Activated T-helper 1 cell treated with anti-CD3 and anti-CD28 coated beads, Interleukin-2, amount 50 U/mL, for 16 hours (primary cell): ENCODE measurements around the gene HOXA1.
A peak's percentile ranks its signal among the peaks of the same experiment; 100 is the strongest.

Experiments
- DNase-seq, 2 donors: peaks; one replicate each; pipeline ENCODE4 v3.0.0-alpha.2; 2020; ENCODE audit warnings: low read depth in 1 of 2, low spot score in 1 of 2

Gene HOXA1

GRCh38 chr7:27132214-27132613, 36.4 kb upstream of the HOXA1 start:
- no peak for DNase-seq

GRCh38 chr7:27131390-27131819, 35.6 kb upstream of the HOXA1 start:
- DNase-seq, result no peak

- DNase-seq, result peak; percentile 50 to 57
Observed at GRCh38 chr7:27130540-27131389, 35.0 kb upstream of the HOXA1 start, which contains the start of gene HOXA4. TSS of gene HOXA4 (minus strand) at chr7:27130757. CDS start at chr7:27130733, 24 bp downstream.

DNA sequence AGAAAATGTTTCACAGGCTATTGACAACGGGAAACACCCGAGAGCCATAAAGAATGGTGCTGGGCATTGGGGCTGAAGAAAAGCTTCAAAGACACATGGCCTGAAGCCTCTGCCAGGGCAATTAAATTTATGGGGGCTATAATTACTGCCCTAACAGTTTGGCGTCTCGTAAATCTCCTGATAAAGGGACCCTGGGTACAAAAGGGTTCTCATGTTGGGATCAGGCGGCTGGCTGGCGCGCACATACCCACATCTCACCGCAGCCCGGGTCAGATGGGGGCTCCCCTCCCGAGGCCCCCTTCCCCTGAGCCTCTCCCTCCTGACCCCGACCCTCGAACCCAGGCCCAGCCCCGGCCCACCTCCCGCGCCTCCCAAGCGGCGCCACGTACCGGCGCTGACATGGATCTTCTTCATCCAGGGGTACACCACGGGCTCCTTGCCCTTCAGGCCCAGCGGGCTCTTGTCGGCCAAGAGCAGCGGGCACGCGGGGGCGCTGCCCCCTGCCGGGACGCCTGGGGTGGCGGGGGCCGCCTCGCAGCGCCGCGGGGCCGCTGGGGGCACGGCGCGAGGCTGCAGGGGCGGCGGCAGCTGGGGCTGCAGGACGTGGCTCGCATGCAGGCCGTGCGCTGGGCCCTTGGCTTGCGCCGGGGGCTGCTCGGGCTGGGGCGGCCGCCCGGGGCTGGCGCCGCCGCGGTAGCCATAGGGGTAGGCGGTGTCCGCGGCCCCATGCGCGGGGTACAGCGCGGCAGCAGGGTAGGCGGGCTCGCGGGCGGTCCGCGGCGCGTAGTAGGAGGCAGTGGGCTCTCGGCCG, 34.1 kb upstream of the HOXA1 start:
- DNase-seq, result no peak

DNA sequence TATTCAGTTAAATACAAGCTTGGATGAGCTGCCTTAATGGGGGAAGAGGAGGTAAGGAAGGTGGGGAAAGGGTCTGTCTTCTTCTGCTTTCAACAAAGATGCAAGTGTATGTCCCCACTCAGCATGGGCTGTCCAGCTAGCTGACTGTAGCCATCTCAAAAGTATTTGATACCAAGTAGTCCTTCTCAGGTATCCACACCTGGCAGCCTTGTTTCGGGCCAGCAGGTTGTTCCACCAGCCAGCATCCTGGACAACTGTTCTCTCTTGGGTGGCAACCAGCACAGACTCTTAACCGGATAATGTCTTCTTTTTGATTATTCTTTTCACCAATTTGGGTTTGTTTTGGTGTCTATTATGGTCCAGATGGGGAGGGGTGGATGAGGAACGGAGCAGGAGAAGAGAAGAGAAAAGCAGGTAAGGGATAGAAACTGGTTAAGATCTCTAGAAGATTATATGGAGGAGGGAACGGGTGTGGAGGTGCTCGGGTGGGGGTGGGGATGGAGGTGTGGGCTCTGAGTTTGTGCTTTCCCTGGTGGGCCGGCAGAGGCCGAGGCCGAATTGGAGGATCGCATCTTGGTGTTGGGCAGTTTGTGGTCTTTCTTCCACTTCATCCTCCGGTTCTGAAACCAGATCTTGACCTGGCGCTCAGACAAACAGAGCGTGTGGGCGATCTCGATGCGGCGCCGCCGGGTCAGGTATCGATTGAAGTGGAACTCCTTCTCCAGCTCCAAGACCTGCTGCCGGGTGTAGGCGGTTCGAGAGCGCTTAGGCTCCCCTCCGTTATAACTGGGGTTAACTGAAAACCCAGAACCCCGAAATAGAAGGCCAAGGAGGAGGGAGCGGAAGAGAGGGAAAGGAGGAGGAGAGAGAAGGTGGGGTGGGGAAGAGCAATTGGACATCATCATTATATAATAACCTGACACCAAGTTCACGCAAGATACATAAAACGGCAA, 33.3 kb upstream of the HOXA1 start:
- no peak for DNase-seq

- DNase-seq, result no peak
Observed at GRCh38 chr7:27128034-27128433, 32.2 kb upstream of the HOXA1 start.

GRCh38 chr7:27126596-27127327, 31.0 kb upstream of the HOXA1 start:
- DNase-seq, result no peak

- no peak for DNase-seq
Observed at GRCh38 chr7:27125986-27126394, 30.2 kb upstream of the HOXA1 start.

DNA sequence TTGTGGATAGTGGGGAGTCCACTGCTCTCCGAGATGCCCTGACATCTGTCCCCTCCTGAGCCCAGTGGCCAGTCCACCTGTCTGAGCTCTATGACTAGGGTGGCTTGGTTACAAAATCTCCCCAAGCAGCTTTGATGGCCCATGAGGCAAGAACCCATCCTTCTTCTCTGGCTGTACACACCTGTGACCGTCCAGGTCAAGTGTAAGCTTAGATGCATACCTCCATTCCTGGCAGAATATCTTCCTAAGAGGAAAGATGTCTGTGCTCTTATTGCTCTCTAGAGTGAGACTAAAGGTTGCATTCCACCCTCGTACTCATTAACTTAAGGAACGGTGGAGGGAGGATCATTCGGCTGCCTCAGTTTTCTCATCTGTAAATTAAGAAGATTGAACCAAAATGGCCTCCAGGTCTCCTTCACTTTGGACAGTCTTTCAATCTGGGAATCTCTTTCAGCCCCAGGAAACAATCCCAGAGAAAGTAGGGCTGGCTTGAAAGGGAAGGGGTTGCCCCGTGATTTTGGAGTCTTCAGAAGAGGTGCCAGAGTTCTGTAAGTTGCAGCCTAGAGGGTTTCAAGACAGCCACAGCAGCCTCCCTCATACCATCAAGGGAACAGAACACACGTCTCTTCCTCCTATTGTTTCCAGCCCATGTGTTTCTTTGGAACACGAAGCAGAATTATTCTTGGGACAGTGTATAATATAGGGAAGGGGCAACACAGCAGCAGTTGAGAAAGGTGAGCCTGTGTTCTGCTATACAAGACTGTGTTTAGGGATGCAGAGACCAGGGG, 29.3 kb upstream of the HOXA1 start:
- DNase-seq, result no peak

GRCh38 chr7:27124096-27124901, 28.5 kb upstream of the HOXA1 start:
- no peak for DNase-seq

GRCh38 chr7:27123477-27124053, 27.8 kb upstream of the HOXA1 start:
- DNase-seq, result no peak

GRCh38 chr7:27123007-27123476, 27.2 kb upstream of the HOXA1 start:
- DNase-seq, result no peak

DNA sequence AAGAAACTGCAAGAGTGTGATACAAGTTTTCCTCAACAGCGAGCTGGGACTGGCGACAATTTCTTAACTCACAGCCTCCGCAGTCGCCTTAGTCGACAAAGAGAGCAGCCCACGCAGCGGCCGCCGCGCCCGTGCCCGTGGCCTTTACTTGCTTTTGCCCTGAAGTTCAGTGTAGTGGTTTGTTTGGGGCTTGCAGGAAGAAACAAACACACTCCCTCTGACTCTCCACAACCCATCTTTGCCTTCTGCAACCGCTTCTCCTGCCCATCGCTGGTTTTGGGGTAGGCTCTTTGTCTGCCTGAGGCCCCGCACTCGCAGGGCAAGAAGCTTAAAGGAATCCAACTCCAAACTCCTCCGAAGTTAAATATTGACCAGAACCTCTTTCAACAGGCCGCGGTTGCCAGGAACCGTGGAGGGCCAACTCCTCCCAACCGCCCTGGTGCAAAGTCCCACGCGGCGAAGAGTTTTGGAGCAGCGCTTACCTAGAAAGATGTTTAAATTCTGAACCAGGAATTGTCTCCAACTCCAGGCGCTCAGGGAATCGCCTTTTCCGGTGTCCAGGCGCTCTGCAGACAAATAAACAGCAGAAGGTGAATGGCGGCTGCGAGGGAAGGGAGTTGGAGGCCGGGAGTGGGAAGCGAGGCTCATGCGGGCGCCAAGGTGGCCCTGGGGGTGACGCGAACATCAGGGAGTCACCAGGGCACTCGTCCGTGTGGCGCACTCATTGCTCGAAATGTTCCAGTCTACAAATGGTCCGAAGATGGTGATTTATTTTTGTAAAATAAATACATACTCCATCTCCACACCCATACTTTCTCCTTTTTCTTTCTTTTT, 26.5 kb upstream of the HOXA1 start:
- no peak for DNase-seq

- no peak for DNase-seq
Observed at GRCh38 chr7:27121684-27122076, 25.9 kb upstream of the HOXA1 start.

GRCh38 chr7:27119412-27119911, 23.7 kb upstream of the HOXA1 start:
- no peak for DNase-seq

DNA sequence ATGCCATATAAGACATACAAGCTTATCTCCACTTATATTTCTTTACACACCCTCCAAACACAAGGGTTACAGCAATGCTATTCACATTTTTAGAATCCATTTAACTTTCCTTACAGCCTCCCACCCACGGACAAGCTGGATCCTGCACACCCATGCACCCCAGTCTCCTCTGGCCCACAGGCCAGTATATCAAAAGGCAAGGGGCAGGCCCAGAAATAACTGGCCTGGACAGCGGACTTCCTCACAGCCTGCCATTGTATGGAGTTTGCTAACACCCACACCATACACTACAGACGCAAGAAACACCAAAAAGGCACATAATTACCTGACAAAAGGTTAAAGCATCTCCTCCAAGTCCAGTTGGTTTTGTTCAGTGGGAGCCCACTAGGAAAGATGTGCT, 22.8 kb upstream of the HOXA1 start:
- no peak for DNase-seq

DNA sequence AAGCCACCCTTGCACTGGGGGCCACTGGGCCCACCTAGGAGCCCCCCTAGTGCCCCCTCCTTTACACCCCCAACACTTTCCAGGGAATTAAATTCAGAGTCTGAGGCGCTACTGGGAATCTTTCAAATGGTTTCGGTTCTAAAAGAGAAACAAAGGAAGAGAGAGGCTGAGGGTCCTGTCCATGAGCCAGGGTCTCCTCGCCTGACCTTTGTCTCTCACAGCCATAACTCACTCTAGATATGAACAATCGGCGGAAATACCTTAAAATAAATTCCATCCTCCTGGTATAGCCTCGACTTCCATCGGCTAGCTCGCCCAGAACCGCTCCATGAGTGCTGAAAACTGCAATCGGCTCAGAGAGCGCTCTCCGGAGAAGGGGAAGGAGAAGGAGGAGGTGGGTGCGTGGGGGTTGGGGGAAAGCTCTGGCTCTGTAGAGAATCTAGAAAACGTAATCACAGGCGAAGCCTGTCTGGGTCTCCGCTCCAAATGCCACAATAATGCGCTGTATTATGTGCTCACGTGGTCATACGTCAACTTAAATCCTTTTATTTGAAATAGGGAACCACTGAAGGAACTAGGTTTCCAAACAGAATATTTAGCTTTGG, 22.2 kb upstream of the HOXA1 start:
- DNase-seq, result no peak
